ENCODE data around the gene PBX1.

The PBX1 gene

GRCh38 chr1:164685266-164686035, 126.5 kb downstream of the PBX1 start:
- CTCF ChIA-PET: no interaction called here

More at GRCh38 chr1:164685266-164686035, 126.5 kb downstream of the PBX1 start:
- POLR2A ChIA-PET: no interaction called here
- no peak overlapping the region for H3K27ac ChIP-seq (ENCODE audit: extremely low read depth, low read depth, low read length)
- H3K4me1 ChIP-seq (ENCODE audit: control insufficient read depth, insufficient read depth, low read length): no peaks in the 10 kb centered on the region
- TF ChIP-seq ZFP69B (tag by site-specific recombination; IDR thresholded peaks at IDR 0.05) (no peak), TRIM28 (IDR thresholded peaks at IDR 0.05; ENCODE audit: borderline replicate concordance, low read length) (no peak), ZNF600 (tag by site-specific recombination; IDR thresholded peaks at IDR 0.05) (no peak), ZNF629 (tag by site-specific recombination; IDR thresholded peaks at IDR 0.05) (no peak), ZNF18 (tag by site-specific recombination; IDR thresholded peaks at IDR 0.05) (no peak), ZNF670 (tag by site-specific recombination; IDR thresholded peaks at IDR 0.05; ENCODE audit: low read depth) (no peak), ZNF423 (tag by site-specific recombination; IDR thresholded peaks at IDR 0.05) (no peak), ZNF514 (tag by site-specific recombination; IDR thresholded peaks at IDR 0.05) (no peak), MEIS1 (CRISPR knock-in tag; IDR thresholded peaks at IDR 0.05; ENCODE audit: borderline replicate concordance) (no peak), ZNF521 (tag by site-specific recombination; IDR thresholded peaks at IDR 0.05) (no peak), ZNF121 (tag by site-specific recombination; IDR thresholded peaks at IDR 0.05) (no peak), ZEB2 (tag by site-specific recombination; IDR thresholded peaks at IDR 0.05) (no peak), TSHZ1 (tag by site-specific recombination; IDR thresholded peaks at IDR 0.05; ENCODE audit: borderline replicate concordance) (no peak), BCL11B (tag by site-specific recombination; IDR thresholded peaks at IDR 0.05; ENCODE audit: low read depth) (no peak), SP2 (tag by site-specific recombination; IDR thresholded peaks at IDR 0.05) (no peak), ZNF664 (tag by site-specific recombination; IDR thresholded peaks at IDR 0.05) (no peak), REST (tag by site-specific recombination; IDR thresholded peaks at IDR 0.05) (no peak), ZNF626 (tag by site-specific recombination; IDR thresholded peaks at IDR 0.05) (no peak), ZNF239 (tag by site-specific recombination; IDR thresholded peaks at IDR 0.05) (no peak)
- TF ChIP-seq, protein P1, sequence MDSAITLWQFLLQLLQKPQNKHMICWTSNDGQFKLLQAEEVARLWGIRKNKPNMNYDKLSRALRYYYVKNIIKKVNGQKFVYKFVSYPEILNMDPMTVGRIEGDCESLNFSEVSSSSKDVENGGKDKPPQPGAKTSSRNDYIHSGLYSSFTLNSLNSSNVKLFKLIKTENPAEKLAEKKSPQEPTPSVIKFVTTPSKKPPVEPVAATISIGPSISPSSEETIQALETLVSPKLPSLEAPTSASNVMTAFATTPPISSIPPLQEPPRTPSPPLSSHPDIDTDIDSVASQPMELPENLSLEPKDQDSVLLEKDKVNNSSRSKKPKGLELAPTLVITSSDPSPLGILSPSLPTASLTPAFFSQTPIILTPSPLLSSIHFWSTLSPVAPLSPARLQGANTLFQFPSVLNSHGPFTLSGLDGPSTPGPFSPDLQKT (IDR thresholded peaks at IDR 0.05; ENCODE audit: borderline replicate concordance, low read depth, low read length): no peak
- no peak overlapping the region for H3K4me3 ChIP-seq (ENCODE audit: low read depth, low read length)
- H3K36me3 ChIP-seq (ENCODE audit: control insufficient read depth in 2 of 2, insufficient read depth in 1 of 2, low read length in 2 of 2): no peaks in the 10 kb centered on the region
- H3K9me3 ChIP-seq (ENCODE audit: control insufficient read depth, insufficient read depth, low read depth, low read length): no peaks in the 10 kb centered on the region
